RPMI8226 (cell line): ENCODE data around the gene MED29.

Source experiments
- DNase-seq: peaks from one replicate; pipeline ENCODE4 v3.0.0-alpha.2; 2015

The MED29 gene

DNA sequence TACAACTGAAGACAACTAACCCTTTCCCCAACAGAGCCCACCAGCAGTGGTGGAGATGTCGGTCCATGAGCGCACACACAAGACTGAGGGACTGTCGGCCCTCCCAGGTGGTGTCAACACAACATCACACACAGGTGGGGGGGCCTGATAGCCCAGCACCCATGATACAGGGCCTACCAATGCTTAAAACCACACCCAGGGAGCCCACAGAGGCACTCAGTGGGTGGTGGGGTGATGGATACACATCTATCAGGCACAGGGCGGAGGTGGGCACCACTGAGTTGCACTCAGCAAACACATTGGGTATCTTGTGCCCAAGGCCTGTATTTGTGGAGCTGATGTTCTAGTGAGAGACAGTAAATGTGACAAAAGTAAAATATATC lies 8.5 kb downstream of the MED29 start:
- DNase-seq, result no peak

DNA sequence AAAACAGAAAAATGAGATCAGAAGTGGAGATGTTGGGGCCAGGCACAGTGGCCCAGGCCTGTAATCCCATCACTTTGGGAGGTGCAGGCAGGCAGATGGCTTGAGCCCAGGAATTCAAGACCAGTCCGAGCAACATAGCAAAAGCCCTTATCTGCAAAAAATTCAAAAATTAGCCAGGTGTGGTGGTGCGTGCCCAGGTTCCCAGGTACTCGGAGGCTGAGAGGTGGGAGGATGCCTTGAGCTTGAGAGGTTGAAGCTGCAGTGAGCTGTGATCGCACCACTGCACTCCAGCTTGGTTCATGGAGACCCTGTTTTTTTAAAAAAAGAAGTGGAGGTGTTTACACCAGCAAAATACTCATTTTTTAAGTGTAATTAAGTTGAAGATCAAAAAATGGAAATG lies 8.9 kb downstream of the MED29 start:
- DNase-seq, result no peak

- no peak for DNase-seq
Observed at GRCh38 chr19:39401070-39401548, 9.9 kb downstream of the MED29 start.

- peak; percentile 17 for DNase-seq
Observed at GRCh38 chr19:39401549-39402345, 10.6 kb downstream of the MED29 start.

DNA sequence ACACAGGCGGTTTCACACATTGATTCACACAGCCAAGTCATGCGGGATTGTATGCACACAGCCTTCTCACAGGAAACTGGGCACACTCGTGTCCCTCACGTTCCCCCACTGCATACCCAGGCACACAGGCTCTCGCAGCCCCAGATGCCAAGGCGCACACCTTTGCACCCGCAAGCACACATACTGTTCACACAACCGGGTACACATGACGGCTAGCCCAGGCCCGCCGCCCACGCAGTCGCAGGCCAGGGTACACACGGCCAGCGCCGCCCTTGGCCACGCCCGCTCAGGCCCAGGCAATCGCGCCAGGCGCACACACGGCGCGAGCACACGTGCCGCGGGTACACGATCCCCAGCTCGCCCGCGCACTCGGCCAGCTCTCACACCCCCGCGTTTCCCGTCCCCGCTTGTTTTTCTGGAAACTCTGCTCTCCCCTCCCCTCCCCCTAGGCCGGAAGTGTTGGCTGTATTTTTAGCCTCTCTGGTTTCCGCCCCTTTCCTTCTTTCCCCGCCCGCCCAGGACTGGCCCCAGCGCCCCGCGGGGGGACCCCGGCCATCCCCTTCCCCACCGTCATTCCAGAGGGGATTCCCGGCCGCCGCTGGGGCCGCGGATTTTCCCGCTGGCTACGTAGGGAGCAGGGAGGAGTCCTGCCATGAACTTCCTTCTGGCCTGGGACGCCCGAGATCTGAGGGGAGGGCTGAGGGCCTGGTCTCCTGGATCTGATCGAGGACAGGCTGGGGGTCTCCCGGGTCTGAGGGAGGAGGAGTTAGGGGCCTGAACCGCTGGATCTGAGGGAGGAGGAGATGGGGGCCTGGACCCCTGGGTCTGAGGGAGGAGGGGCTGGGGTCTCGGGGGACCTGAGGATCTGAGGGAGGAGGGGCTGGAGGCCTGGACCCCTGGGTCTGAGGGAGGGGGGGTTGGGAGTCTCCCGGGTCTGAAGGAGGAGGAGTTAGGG lies 11.4 kb downstream of the MED29 start:
- DNase-seq, result peak; percentile 96

DNA sequence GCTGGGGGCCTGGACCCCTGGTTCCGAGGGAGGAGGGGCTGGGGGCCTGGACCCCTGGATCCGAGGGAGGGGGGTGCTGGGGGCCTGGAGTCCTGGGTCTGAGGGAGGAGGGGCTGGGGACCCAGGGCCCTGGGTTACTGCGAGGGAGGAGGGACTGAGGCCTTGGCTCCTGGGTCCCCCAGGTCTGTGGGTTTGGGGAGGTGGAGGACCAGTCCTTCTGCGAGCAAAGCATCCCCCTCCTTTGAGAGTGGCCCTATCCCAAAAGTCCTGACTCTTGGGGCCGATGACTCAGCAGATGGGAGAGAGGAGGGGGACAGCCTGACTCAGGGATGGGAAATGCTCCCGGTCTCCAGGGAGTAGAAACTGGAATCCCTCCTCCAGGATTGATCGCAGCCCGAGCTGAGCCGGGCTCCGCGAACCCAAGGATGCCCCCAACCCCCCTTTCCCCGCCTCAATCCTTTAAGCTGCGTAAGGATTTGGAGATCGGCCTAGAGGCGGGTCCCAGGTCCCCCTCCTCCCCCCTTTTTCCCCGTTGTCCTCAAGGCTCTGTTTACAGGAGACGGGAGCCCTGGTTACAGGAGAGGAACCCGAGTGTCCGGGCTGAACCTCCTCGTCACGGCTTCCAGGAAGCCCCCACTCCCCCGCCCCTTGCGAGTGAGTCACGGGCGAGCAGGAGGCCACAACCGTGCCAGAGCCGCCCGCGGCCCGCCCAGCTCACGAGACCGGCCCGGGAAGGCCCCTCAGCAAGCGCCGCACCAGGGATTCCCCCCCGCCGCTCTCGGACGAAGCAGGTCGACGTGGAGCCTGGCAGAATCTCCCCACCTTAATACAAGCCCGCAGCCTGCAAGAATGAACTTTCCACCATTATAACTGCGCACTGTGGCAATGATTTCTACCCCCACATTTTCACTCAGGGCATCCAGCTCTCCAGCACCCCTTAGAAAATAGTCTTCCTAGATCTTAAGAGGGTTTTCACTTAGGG lies 12.4 kb downstream of the MED29 start:
- DNase-seq, result peak; percentile 90

DNA sequence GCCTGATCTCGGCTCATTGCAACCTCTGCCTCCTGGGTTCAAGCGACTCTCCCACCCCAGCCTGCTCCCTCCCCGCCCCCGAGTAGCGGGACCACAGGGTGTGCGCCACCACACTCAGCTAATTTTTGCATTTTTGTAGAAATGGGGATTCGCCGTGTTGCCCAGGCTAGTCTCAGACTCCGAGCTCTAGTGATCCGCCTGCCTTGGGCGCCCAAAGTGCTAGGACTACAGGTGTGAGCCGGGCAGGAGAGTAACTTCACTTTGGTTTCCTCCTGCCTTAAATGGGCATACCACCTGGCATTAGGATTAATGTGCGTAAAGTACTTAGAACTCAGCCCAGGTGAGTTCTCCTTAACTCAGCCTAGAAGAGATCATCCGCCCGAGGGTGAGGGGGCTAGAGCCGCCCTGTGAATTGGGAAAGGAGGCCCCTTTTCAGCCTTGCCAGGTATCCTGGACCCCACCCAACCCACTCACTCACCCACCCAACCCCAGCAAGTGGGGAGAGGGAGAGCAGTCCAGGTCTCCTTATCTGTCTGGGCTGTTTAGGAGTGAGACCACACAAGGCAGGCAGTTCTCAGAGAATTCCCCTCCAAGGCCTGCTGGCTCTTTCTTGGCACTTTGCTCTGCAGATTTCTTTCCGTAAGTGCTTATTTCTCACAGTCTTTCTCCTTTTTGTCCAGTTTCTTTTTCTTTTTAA lies 14.2 kb downstream of the MED29 start:
- peak; percentile 20 for DNase-seq

DNA sequence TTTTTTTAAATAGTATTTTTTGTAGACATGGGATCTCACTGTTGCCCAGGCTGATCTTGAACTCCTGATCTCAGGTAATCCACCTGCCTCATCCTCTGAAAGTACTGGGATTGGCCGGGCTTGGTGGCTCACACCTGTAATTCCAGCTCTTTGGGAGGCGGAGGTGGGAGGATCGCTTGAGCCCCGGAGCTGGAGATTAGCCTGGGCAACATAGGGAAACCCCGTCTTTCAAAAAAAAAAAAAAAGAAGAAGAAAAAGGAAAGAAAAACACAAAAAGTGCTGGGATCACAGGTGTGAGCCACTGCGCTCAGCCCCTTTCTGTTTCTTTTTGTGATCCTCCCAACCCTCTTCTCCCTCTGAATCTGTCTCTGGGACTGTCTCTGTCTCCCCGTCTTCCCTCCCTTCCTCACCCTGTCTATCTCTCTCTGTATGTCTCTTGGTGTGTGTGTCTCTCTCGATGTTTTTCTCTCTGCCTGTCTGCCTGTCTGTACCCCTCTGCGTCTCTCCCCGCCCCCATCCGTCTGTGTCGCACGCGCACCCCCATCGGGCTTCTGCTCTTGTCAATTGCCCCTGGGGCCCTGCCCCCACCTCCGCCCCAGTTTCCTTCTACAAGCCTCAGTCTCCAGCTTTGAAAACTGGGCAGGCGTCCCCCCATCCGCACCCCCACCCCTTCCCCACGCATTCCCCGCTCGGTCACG lies 14.9 kb downstream of the MED29 start:
- peak; percentile 81 for DNase-seq

- DNase-seq, result peak; percentile 88
Observed at GRCh38 chr19:39406656-39407409, 15.7 kb downstream of the MED29 start, which contains the start of gene ZFP36. Gene ZFP36, plus strand, starts transcription at chr19:39406847. Its CDS starts 58 bp downstream, at chr19:39406905.

DNA sequence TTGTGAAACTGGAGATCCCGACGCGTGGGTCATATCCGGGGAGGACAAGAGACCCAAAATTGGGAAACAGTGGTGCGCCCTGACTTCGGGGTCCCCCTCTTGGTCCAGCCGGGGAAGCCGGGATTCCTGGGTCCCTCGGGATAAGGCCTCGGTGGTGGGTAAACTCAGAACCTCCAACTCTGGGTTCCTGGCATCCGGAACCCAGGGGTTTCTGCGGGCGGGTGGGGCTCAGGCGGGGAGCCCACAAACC lies 16.2 kb downstream of the MED29 start:
- DNase-seq, result no peak

GRCh38 chr19:39407660-39408391 lies 16.6 kb downstream of the MED29 start:
- peak; percentile 85 for DNase-seq

GRCh38 chr19:39408392-39409207 lies 17.4 kb downstream of the MED29 start:
- DNase-seq, result peak; percentile 19

DNA sequence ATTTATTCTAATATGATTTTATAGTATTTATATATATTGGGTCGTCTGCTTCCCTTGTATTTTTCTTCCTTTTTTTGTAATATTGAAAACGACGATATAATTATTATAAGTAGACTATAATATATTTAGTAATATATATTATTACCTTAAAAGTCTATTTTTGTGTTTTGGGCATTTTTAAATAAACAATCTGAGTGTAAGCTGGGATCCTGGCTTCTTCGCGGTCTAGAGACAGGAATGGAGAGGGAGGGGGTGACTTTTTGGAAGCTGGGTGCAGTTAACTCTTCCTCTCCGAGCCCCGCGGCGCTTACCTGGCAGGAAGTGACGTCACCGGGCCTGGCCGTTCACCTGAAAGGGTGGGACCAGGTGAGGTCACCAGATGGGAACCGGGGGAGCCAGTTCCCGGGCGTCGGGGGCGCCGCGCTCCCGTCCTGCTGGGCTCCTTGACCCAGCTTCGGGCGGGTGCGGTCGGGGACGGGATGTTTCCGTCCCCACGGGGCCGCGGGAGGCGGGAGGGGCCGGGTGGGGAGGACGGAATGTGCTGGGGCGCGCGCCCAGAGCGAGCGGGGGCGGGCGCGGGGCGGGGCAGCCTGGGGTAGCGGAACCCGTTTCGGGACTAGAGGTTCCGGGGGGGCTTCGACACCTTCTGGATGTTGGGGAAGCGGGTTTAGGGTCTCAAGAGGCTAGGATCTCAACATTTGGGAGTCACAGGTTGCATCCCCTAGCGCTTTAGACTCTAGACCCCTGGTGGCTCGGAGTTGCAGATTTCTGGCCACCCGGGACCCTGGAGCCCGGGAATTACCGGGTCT lies 18.2 kb downstream of the MED29 start:
- peak; percentile 93 for DNase-seq

- DNase-seq, result peak; percentile 77
Observed at GRCh38 chr19:39410017-39410830, 19.0 kb downstream of the MED29 start.

- no peak for DNase-seq
Observed at GRCh38 chr19:39410831-39411080, 19.6 kb downstream of the MED29 start.

GRCh38 chr19:39411081-39411831 lies 20.1 kb downstream of the MED29 start:
- no peak for DNase-seq

- DNase-seq, result peak; percentile 92
Observed at GRCh38 chr19:39411832-39412099, 20.6 kb downstream of the MED29 start.
